OCI-LY7 (cell line): ENCODE data around the gene PDZRN4. TPM values are rescaled to one million over a fixed set of nuclear protein-coding genes. Genes with fewer than 3 reads are reported as not detected.
"Not testable (repeated sequence)": the region's sequence is repeated elsewhere in the genome, so short reads cannot be mapped to it uniquely, and the experiment has no call there.

Source experiments
- BruUV-seq: library from RNA; stranded (reverse); fragments of 400-500 nt; replicated peaks from 2 replicates; lab custom pipeline; 2021; lab: Mats Ljungman, UMichigan
- CTCF ChIA-PET: fragments of 300-600 bp; sonication (Branson Sonifier 250); formaldehyde crosslinking; loops from one replicate; lab custom pipeline; 2022; ENCODE audit warnings: antibody characterized with exemption; ENCODE audit not compliant: unreplicated experiment; lab: Charles Lee
- POLR2A ChIA-PET: fragments of 300-600 bp; sonication (Branson Sonifier 250); formaldehyde crosslinking; loops from one replicate; lab custom pipeline; 2022; ENCODE audit warnings: antibody characterized with exemption; lab: Charles Lee
- DNase-seq: peaks from one replicate; pipeline ENCODE4 v3.0.0-alpha.2; 2015; ENCODE audit warnings: low spot score
- H2AFZ ChIP-seq: fragments of 200-600 bp; sonication (generic), shearing (Covaris generic); 2 replicates; pipeline ENCODE4 v1.6.1; 2014; ENCODE audit warnings: mild to moderate bottlenecking, antibody characterized with exemption, low read length, moderate library complexity
- H3K27ac ChIP-seq: fragments of 200-600 bp; sonication (generic); 2 replicates; pipeline ENCODE4 v1.5.1; 2014; ENCODE audit warnings: mixed run types, low read depth, mild to moderate bottlenecking, moderate library complexity, low read length, inconsistent platforms; ENCODE audit not compliant: poor library complexity, severe bottlenecking
- H3K36me3 ChIP-seq: fragments of 200-600 bp; sonication (generic); 2 replicates; pipeline ENCODE4 v1.6.1; 2014; ENCODE audit warnings: mild to moderate bottlenecking, antibody characterized with exemption, low read length, moderate library complexity, mixed read lengths; ENCODE audit not compliant: insufficient read depth
- H3K4me1 ChIP-seq: fragments of 200-600 bp; sonication (generic); 2 replicates; pipeline ENCODE4 v1.5.1; 2014; ENCODE audit warnings: mild to moderate bottlenecking, low read length; ENCODE audit not compliant: insufficient read depth, poor library complexity, severe bottlenecking
- H3K4me2 ChIP-seq: fragments of 200-600 bp; sonication (generic); 2 replicates; pipeline ENCODE4 v1.6.1; 2014; ENCODE audit warnings: mild to moderate bottlenecking, low read length
- H3K4me3 ChIP-seq: fragments of 200-600 bp; sonication (generic); 2 replicates; pipeline ENCODE4 v1.5.1; 2014; ENCODE audit warnings: mild to moderate bottlenecking, low read depth, low read length; ENCODE audit not compliant: poor library complexity, severe bottlenecking
- H3K79me2 ChIP-seq: fragments of 200-600 bp; sonication (generic); 2 replicates; pipeline ENCODE4 v1.6.1; 2016; ENCODE audit warnings: low read depth, mild to moderate bottlenecking, low read length, moderate library complexity, mixed read lengths; ENCODE audit not compliant: insufficient read depth
- H3K9me2 ChIP-seq: fragments of 200-600 bp; sonication (generic); 2 replicates; pipeline ENCODE4 v1.6.1; 2016; ENCODE audit warnings: mild to moderate bottlenecking, low read length, mixed read lengths; ENCODE audit not compliant: insufficient read depth
- H3K9me3 ChIP-seq: fragments of 200-600 bp; sonication (generic); 2 replicates; pipeline ENCODE4 v1.6.1; 2014; ENCODE audit warnings: mild to moderate bottlenecking, mixed run types, low read length, mixed read lengths
- H4K20me1 ChIP-seq: fragments of 200-600 bp; sonication (generic); 2 replicates; pipeline ENCODE4 v1.6.1; 2014; ENCODE audit warnings: mild to moderate bottlenecking, antibody characterized with exemption, low read length, moderate library complexity, mixed read lengths; ENCODE audit not compliant: insufficient read depth
- CTCF ChIP-seq: fragments of 200-600 bp; sonication (generic); conservative IDR thresholded peaks from 2 replicates; pipeline ENCODE4 v1.5.1; 2014; ENCODE audit warnings: mild to moderate bottlenecking, antibody characterized with exemption, low read length, moderate library complexity, mixed read lengths
- EZH2phosphoT487 ChIP-seq: fragments of 200-600 bp; sonication (generic); IDR thresholded peaks from 2 replicates; pipeline ENCODE4 v1.6.1; 2018; ENCODE audit warnings: low read depth, borderline replicate concordance, mild to moderate bottlenecking, mixed run types, antibody characterized with exemption, low read length, moderate library complexity, mixed read lengths
- intact Hi-C: fragments of 100-400 bp; cut with micrococcal nuclease; formaldehyde crosslinking; loops from one replicate; pipeline ENCODE4 v1.10.0; 2022; ENCODE audit not compliant: unreplicated experiment
- total RNA-seq, 2 experiments: library from RNA; depleted of rRNA in 1 of 2; stranded (reverse); fragments of >200 nt in 1 of 2; shearing (Covaris generic) in 1 of 2; gene quantifications; 2 replicates each; pipeline ENCODE4 v1.2.3, GENCODE V29; 2014 to 2022

PDZRN4 gene
- total RNA-seq, 2 experiments from 2014 or later = 6.8 to 16.8 TPM

GRCh38 chr12:41162461-41162860 is 25.7 kb upstream of the PDZRN4 start:
- Histone ChIP-seq H2AFZ (no peak overlapping the region), H3K9me2 (no peaks in the 10 kb centered on the region), H3K9me3 (no peaks in the 10 kb centered on the region), H3K36me3 (no peaks in the 10 kb centered on the region), H4K20me1 (no peaks in the 10 kb centered on the region), H3K4me3 (no peak overlapping the region), H3K4me2 (no peak overlapping the region), H3K4me1 (no peaks in the 10 kb centered on the region), H3K27ac (no peak overlapping the region), H3K79me2 (no peaks in the 10 kb centered on the region)
- TF ChIP-seq CTCF = no peak
- TF ChIP-seq EZH2phosphoT487 = no peak
- ChIA-PET CTCF (no interaction called here), POLR2A (no interaction called here)
- DNase-seq = no peak
- intact Hi-C loops = no loop called here
- BruUV-seq = no TSS peak

GRCh38 chr12:41167701-41168100 is 20.4 kb upstream of the PDZRN4 start:
- Histone ChIP-seq H3K9me3 (no peaks in the 10 kb centered on the region), H3K79me2 (no peaks in the 10 kb centered on the region), H3K9me2 (no peaks in the 10 kb centered on the region), H4K20me1 (no peaks in the 10 kb centered on the region), H3K4me2 (no peak overlapping the region), H3K4me1 (no peaks in the 10 kb centered on the region), H3K27ac (no peak overlapping the region), H2AFZ (no peak overlapping the region), H3K4me3 (no peak overlapping the region), H3K36me3 (no peaks in the 10 kb centered on the region)
- no TSS peak for BruUV-seq
- ChIA-PET CTCF (no interaction called here), POLR2A (no interaction called here)
- intact Hi-C loops = no loop called here
- DNase-seq = no peak
- TF ChIP-seq EZH2phosphoT487 = no peak
- TF ChIP-seq CTCF = no peak

- Histone ChIP-seq H4K20me1 (no peaks in the 10 kb centered on the region), H2AFZ (no peak overlapping the region), H3K79me2 (no peaks in the 10 kb centered on the region), H3K4me3 (no peak overlapping the region), H3K4me2 (no peak overlapping the region), H3K36me3 (no peaks in the 10 kb centered on the region), H3K27ac (no peak overlapping the region), H3K9me3 (no peaks in the 10 kb centered on the region), H3K4me1 (no peaks in the 10 kb centered on the region), H3K9me2 (0 out of 2 replicates have a peak, but pooled peaks cover 3% of the 10 kb centered on the region)
- POLR2A ChIA-PET = no interaction called here
- TF ChIP-seq CTCF (no peak), EZH2phosphoT487 (no peak)
- intact Hi-C loops = no loop called here
- no TSS peak for BruUV-seq
- CTCF ChIA-PET = no interaction called here
- DNase-seq = no peak
Observed at GRCh38 chr12:41174602-41175001, 13.5 kb upstream of the PDZRN4 start.

- BruUV-seq, POLR2A ChIA-PET, DNase-seq, H3K9me2 ChIP-seq, H3K9me3 ChIP-seq, H3K79me2 ChIP-seq, H3K4me1 ChIP-seq, intact Hi-C loops, H3K36me3 ChIP-seq, H4K20me1 ChIP-seq, H3K4me2 ChIP-seq, H2AFZ ChIP-seq, CTCF ChIA-PET, H3K4me3 ChIP-seq, H3K27ac ChIP-seq: not testable (repeated sequence)
Observed at GRCh38 chr12:41179507-41179906, 8.6 kb upstream of the PDZRN4 start.
